GM12878 (cell line): Measurements from ENCODE around the gene MICAL3. TPM values are rescaled to one million over a fixed set of nuclear protein-coding genes. Genes with fewer than 3 reads are reported as not detected.

Experiments used
- ATAC-seq: fragments of 200-7000 bp; cut with Tn5 transposase; 3 replicates; pipeline ENCODE4 v1.9.1; 2020; ENCODE audit warnings: mild to moderate bottlenecking, moderate library complexity
- BruUV-seq: library from RNA; stranded (reverse); fragments of 400-500 nt; replicated peaks from 2 replicates; lab custom pipeline; 2021; lab: Mats Ljungman, UMichigan
- CTCF ChIA-PET: fragments of 300-600 bp; sonication (Branson Sonifier 250); formaldehyde crosslinking; extraction: SDS; loops from one replicate; lab custom pipeline; 2021; ENCODE audit warnings: inconsistent platforms; lab: Yijun Ruan, JAX
- POLR2A ChIA-PET: fragments of 350-600 bp; formaldehyde crosslinking; extraction: SDS; loops from one replicate; lab custom pipeline; 2021; ENCODE audit warnings: inconsistent platforms; lab: Charles Lee
- RAD21 ChIA-PET: fragments of 300-600 bp; sonication (Branson Sonifier 250); formaldehyde crosslinking; loops from one replicate; lab custom pipeline; 2023; ENCODE audit warnings: antibody characterized with exemption; ENCODE audit not compliant: unreplicated experiment; lab: Charles Lee
- SMC1A ChIA-PET: fragments of 300-600 bp; sonication (Branson Sonifier 250); formaldehyde crosslinking; loops from one replicate; lab custom pipeline; 2023; ENCODE audit not compliant: unreplicated experiment, uncharacterized antibody; lab: Charles Lee
- DNase-seq: peaks from one replicate; pipeline ENCODE4 v3.0.0-alpha.2; 2011; ENCODE audit warnings: low read depth, low spot score
- FAIRE-seq: peaks from 3 replicates; lab custom pipeline; 2011; peaks lifted over from hg19 to GRCh38; lab: Jason Lieb, UNC
- H2AFZ ChIP-seq: 2 replicates; pipeline ENCODE4 v1.6.0; 2011; ENCODE audit warnings: low read depth, low read length, control low read depth; ENCODE audit not compliant: control insufficient read depth
- H3K27ac ChIP-seq: 2 replicates; pipeline ENCODE4 v1.5.1; 2011; ENCODE audit warnings: control low read depth; ENCODE audit not compliant: control insufficient read depth, insufficient read depth
- H3K27me3 ChIP-seq, 2 experiments: replicated peaks in 1 of 2; 2 replicates each; pipeline versions ENCODE4 v1.6.0 to v1.6.1; 2011; ENCODE audit warnings: low read length in 1 of 2; ENCODE audit not compliant: control insufficient read depth in 2 of 2, insufficient read depth in 2 of 2
- H3K36me3 ChIP-seq, 2 experiments: 2 replicates each; pipeline ENCODE4 v1.5.1; 2011; ENCODE audit warnings: low read length in 1 of 2; ENCODE audit not compliant: control insufficient read depth in 2 of 2, insufficient read depth in 2 of 2
- H3K4me1 ChIP-seq: 2 replicates; pipeline ENCODE4 v1.6.1; 2011; ENCODE audit warnings: mild to moderate bottlenecking, low read length, moderate library complexity, mixed read lengths; ENCODE audit not compliant: control insufficient read depth, insufficient read depth
- H3K4me2 ChIP-seq: 2 replicates; pipeline ENCODE4 v1.6.0; 2011; ENCODE audit warnings: control low read depth; ENCODE audit not compliant: control insufficient read depth, insufficient read depth
- H3K4me3 ChIP-seq: fragments of 200-600 bp; sonication (generic); 2 replicates; pipeline ENCODE4 v1.5.1; 2016
- H3K79me2 ChIP-seq: 2 replicates; pipeline ENCODE4 v1.6.0; 2011; ENCODE audit warnings: low read length; ENCODE audit not compliant: control insufficient read depth, insufficient read depth
- H3K9ac ChIP-seq: 2 replicates; pipeline ENCODE4 v1.8.0; 2011; ENCODE audit warnings: low read length, control low read depth, mixed read lengths; ENCODE audit not compliant: control insufficient read depth, insufficient read depth
- H3K9me3 ChIP-seq: replicated peaks from 3 replicates; pipeline ENCODE4 v1.5.1; 2011; ENCODE audit warnings: mild to moderate bottlenecking, low read length; ENCODE audit not compliant: control insufficient read depth, insufficient read depth
- H4K20me1 ChIP-seq: 2 replicates; pipeline ENCODE4 v1.6.0; 2011; ENCODE audit not compliant: control insufficient read depth, insufficient read depth
- CUX1 ChIP-seq: IDR thresholded peaks from 2 replicates; pipeline ENCODE4 v1.6.1; 2012; ENCODE audit warnings: improper control_type of control experiment, low read depth, low read length; ENCODE audit not compliant: insufficient replicate concordance
- E2F8 ChIP-seq: fragments of 450-650 bp; IDR thresholded peaks from 2 replicates; pipeline ENCODE4 v1.6.1; 2018; ENCODE audit warnings: mild to moderate bottlenecking, low read depth, moderate library complexity; ENCODE audit not compliant: partially characterized antibody
- HDAC2 ChIP-seq: fragments of 200-600 bp; sonication (generic); IDR thresholded peaks from 2 replicates; pipeline ENCODE4 v1.6.1; 2017
- MTA2 ChIP-seq: fragments of 450-650 bp; IDR thresholded peaks from 2 replicates; pipeline ENCODE4 v1.6.1; 2016; ENCODE audit warnings: low read depth, mild to moderate bottlenecking, moderate library complexity
- MTA3 ChIP-seq: IDR thresholded peaks from 2 replicates; pipeline ENCODE4 v1.6.1; 2012; ENCODE audit warnings: low read length, inconsistent platforms, borderline replicate concordance
- NBN ChIP-seq: fragments of 450-650 bp; IDR thresholded peaks from 2 replicates; pipeline ENCODE4 v1.6.1; 2016
- PBX3 ChIP-seq: IDR thresholded peaks from 2 replicates; pipeline ENCODE4 v1.6.1; 2011; ENCODE audit warnings: mild to moderate bottlenecking, low read depth, low read length, moderate library complexity; ENCODE audit not compliant: insufficient replicate concordance
- SRF ChIP-seq, 2 experiments: IDR thresholded peaks; 2 replicates each; pipeline ENCODE4 v1.6.1; 2011; ENCODE audit warnings: low read depth in 2 of 2, low read length in 2 of 2, mild to moderate bottlenecking in 1 of 2, moderate library complexity in 1 of 2
- WGBS: methylation state at CpG from one replicate; pipeline ENCODE4 v1.1.6; 2016; ENCODE audit warnings: low lambda C conversion rate; ENCODE audit not compliant: insufficient replicate concordance, insufficient coverage; ENCODE audit errors: missing lambda C conversion rate; 5-methylcytosine and 5-hydroxymethylcytosine counted together
- in situ Hi-C: fragments of 300-500 bp; cut with MboI; formaldehyde crosslinking; loops from 9 replicates; pipeline ENCODE4 v1.14.3; 2018; ENCODE audit warnings: mixed read lengths
- intact Hi-C: fragments of 100-400 bp; cut with micrococcal nuclease; formaldehyde crosslinking; loops from one replicate; pipeline ENCODE4 v1.14.2; 2022; ENCODE audit not compliant: unreplicated experiment
- polyA plus RNA-seq, 11 experiments: library from polyadenylated mRNA; depleted of rRNA in 4 of 11; unstranded in 6 of 11; stranded (reverse) in 5 of 11; fragments of >200 nt; fragmentation: Nextera tagmentation in 4 of 11; fragmentation: Illumina TruSeq in 1 of 11; extraction: Ambion mirVana in 4 of 11; extraction: Trizol in 1 of 11; gene quantifications; 1 replicate in 1 of 11; 2 replicates in 10 of 11; pipeline versions ENCODE4 v1.2.1 to v1.2.3, GENCODE V29; 2011 to 2016; ENCODE audit warnings: inconsistent platforms in 2 of 11, missing spikeins in 2 of 11, low read depth in 1 of 11
- total RNA-seq, 4 experiments: library from RNA; depleted of rRNA in 3 of 4; stranded (reverse); fragments of >200 nt in 3 of 4; fragmentation: Illumina TruSeq in 1 of 4; extraction: Trizol in 1 of 4; gene quantifications; 2 replicates each; pipeline versions ENCODE4 v1.2.1 to v1.2.3, GENCODE V29; 2013 to 2021
- TF ChIP-seq, protein P1 (sequence below): fragments of 450-650 bp; IDR thresholded peaks from 2 replicates; pipeline ENCODE4 v1.6.1; 2018; ENCODE audit warnings: borderline replicate concordance, mild to moderate bottlenecking; ENCODE audit not compliant: partially characterized antibody

The MICAL3 gene
- total and polyA plus RNA-seq, 10 of the 15 experiments (the other 5 are each of a cell fraction or from before 2014, with no cell fraction given): 2.6 to 92.2 (median 24.0) TPM

DNA sequence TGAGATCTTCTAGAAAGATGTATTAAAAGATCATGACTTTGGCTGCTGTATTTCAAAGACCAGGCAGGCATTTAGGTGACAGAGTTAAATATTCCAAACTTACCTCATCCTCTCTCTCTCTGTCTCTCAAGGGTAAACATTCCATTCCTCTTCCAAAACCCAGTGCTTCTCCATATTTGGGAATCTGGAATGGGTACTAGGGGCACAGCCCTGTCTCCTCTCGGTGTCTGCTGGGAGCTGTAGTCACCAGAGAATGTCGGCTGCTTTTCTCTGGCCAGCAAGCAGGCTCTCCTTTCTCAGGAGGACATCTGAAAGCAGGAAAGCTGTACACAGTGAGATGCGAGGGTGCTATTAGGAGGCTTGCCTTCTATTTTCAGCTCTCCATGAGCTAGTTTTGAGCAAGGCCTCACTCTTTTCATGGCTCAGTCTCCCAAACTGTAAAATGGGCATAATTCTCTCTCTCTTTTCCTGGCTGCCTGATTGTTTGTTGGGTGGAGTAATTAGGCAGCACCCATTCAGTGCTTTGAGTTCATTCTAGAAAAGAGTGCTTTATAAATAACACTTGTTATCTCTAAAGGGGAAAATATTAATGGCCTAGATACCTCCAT, 44.1 kb upstream of the MICAL3 start:
- intact Hi-C loops: loop anchor here (5.0 kb wide), 1 partner anchor 41 kb away; no protein-coding TSS in a partner anchor
- 28% methylated on average over 3 of the region's 3 CpGs for WGBS
- ATAC-seq (no peak), FAIRE-seq (no peak), DNase-seq (no peak)
- Histone ChIP-seq H3K79me2 (no peaks in the 10 kb centered on the region), H3K27me3 (no peaks in the 10 kb centered on the region), H3K4me1 (peaks cover 31% of the 10 kb centered on the region), H3K27ac (no peak overlapping the region), H3K9ac (no peak overlapping the region), H3K4me2 (no peak overlapping the region), H3K36me3 (no peaks in the 10 kb centered on the region), H3K4me3 (no peak overlapping the region), H2AFZ (no peak overlapping the region), H3K9me3 (no peaks in the 10 kb centered on the region), H4K20me1 (no peaks in the 10 kb centered on the region)
- ChIA-PET SMC1A (interaction anchor here (0.7 to 10.0 kb wide), 5 partner anchors 9 to 238 kb away, joined by 4 to 98 read pairs (median 23); partner anchors contain the start of genes MICAL3 and PEX26), POLR2A (no interaction called here), CTCF (interaction anchor here (0.6 to 5.6 kb wide), 5 partner anchors 8 to 239 kb away, joined by 3 to 34 read pairs (median 4); partner anchors contain the start of gene PEX26), RAD21 (interaction anchor here (0.7 kb wide), 1 partner anchor 53 kb away, joined by 3 read pairs; no protein-coding TSS in a partner anchor)
- in situ Hi-C loops: loop anchor here (5.0 kb wide), 1 partner anchor 236 kb away; no protein-coding TSS in a partner anchor
- no TSS peak for BruUV-seq
- TF ChIP-seq PBX3: no peak
- no peak for TF ChIP-seq NBN
- TF ChIP-seq HDAC2: no peak
- TF ChIP-seq MTA3: no peak
- TF ChIP-seq, protein P1, sequence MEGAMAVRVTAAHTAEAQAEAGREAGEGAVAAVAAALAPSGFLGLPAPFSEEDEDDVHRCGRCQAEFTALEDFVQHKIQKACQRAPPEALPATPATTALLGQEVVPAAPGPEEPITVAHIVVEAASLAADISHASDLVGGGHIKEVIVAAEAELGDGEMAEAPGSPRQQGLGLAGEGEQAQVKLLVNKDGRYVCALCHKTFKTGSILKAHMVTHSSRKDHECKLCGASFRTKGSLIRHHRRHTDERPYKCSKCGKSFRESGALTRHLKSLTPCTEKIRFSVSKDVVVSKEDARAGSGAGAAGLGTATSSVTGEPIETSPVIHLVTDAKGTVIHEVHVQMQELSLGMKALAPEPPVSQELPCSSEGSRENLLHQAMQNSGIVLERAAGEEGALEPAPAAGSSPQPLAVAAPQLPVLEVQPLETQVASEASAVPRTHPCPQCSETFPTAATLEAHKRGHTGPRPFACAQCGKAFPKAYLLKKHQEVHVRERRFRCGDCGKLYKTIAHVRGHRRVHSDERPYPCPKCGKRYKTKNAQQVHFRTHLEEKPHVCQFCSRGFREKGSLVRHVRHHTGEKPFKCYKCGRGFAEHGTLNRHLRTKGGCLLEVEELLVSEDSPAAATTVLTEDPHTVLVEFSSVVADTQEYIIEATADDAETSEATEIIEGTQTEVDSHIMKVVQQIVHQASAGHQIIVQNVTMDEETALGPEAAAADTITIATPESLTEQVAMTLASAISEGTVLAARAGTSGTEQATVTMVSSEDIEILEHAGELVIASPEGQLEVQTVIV: no peak
- TF ChIP-seq E2F8: no peak
- TF ChIP-seq CUX1: no peak
- no peak for TF ChIP-seq MTA2
- no peak for TF ChIP-seq SRF (IDR thresholded peaks at IDR 0.05; ENCODE audit: low read depth in 2 of 2, low read length in 2 of 2)
